Epidermal melanocyte (primary cell): ENCODE measurements around the gene FBXL22.
A peak's percentile ranks its signal among the peaks of the same experiment; 100 is the strongest.

Experiments used
- DNase-seq: peaks from one replicate; pipeline ENCODE4 v3.0.0; 2011; ENCODE audit warnings: low spot score; ENCODE audit not compliant: insufficient read length

Gene FBXL22

DNA sequence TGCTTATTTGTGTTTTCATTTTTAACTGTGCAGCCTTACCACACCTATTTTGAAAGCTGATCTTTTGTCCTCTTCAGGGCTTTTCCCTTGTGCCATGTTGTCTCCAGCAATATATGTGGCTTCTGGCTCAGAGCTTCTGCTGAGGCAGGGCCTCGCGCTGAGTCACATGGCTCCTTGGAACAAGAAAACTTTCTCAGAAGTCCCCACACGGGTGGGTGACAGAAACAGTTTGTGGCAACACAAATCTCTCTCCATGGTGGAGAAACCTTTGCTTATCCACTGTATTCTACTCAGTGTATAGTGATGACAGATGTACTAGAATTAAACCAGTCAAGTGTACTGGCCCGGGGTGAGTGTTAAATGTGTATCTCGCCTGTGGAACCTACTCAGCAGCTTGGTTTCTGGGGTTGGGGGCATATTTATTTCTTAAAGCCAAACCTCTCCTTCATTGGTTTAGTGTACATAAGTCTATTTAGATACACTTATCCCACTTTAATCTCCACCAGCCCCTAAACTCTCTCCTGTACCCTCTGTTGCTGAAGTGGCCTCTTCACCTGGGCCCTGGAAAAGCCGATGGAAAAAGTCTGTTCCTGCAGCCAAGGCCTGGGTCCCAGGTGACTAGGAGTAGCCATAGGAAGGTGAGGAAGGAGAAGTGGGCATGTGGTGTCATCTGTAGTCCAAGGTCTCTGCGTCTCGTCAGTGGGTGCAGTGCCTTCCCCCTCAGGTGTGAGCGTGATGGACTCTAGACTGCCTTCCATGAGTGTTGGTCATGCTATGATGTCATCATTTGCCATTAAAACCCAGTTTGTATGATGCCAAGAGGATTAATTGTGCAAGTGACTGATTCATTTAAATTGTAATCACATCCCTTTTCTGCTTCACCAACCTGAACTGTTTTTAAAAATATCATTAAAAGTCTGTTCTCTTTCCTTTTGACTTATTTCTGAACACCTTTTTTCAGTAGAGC is 3.2 kb upstream of the FBXL22 start:
- no peak for DNase-seq

DNA sequence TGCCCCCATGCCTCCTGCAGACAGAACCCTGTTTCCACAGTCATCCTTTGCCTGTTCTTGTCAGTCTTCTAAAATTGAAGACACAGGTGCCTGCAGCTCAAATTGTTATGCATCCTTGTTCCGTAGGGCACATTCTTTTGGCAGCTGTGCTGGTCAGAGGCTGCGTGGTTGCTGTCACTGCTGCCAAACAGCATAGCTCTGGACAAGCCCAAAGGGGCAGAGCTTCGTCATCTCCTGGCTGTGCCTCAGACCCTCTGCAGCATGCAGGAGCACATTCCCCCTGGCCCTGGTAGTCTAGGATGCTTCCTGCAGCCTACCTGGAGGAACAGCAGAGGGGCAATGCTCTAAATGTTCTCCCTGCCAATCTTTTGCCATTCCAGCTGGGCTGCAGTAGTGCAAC is 2.1 kb upstream of the FBXL22 start:
- DNase-seq = no peak

- DNase-seq = no peak
These were observed 1.5 kb upstream of the FBXL22 start for GRCh38 chr15:63595688-63596087.

DNA sequence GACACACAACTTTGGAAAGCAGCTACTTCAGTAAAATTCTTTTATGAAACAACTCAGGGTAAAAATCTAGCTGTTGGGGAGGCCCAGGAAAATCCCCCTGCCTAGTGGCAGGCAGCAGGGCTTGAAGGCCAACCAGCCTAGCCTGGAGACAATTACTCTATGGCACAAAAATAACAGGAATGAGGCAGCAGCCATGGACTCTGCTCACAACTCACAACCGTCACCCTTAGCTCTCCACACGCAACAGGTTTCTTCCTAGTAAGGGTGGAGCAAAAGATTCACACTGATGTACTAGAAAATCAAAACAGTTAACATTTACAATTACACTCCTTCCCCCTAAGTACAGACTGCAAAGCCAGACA is 530 bp upstream of the FBXL22 start:
- DNase-seq = no peak

GRCh38 chr15:63597821-63598220 is 634 bp downstream of the FBXL22 start:
- DNase-seq = no peak

- no peak for DNase-seq
These were observed 1.6 kb downstream of the FBXL22 start for GRCh38 chr15:63598473-63599400.

DNA sequence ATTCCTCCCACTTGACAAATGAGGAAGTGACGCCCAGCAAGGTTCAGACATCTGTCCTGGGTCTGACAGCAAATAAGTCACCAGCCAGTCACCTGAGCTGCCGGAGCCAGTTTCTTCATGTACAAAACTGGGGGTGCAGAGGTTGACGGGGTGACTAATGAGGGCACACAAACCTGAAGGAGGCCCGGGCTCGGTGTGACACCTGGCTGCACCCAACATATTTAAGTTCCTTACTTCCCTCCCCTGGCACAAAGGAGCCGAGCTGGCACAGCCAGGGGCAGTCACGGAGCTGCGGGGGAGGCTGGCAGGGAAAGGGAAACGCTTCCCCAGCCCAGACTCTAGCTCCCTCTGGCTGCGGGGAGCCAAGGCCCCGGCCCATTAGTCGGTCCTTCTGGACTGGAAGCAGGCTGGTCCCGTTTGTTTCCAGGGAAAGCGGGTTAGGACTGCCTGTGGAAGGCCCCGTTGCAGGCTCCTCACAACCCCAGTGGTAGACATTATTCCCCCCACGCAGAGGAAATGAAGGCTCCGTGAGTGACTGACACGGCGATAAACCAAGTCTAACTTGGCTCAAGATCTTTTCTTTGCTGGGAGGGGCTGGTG is 2.3 kb downstream of the FBXL22 start:
- DNase-seq = no peak

DNA sequence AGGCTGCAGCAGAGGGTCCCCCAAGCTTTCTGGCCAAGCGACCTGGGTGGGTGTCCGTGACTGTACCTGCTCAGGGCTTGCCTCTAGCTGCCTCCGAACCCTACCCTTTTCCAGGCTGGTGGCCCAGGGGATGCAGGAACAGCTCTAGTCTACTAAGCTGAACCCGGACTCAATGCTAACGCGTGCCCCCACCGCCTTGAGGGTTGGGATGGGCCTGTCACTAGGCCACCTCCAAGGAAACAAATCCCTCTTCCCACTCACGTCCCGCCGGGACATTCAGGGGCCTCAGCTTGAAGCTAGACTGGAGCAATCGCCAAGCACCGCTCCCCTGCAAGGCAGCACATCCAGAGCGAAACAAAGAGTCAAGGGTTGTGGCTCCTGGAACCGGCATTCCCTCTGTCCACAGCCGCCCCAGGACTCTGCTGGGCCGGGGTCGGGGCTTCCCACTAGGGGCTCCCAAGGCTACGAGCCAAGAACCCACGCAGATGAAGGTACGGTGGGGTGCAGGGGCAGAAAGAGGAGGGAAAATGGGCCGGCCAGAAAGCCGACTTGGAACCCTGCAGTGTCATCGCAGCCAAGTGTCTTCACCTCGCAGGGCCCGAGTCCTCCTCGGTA is 2.9 kb downstream of the FBXL22 start:
- DNase-seq = no peak

DNA sequence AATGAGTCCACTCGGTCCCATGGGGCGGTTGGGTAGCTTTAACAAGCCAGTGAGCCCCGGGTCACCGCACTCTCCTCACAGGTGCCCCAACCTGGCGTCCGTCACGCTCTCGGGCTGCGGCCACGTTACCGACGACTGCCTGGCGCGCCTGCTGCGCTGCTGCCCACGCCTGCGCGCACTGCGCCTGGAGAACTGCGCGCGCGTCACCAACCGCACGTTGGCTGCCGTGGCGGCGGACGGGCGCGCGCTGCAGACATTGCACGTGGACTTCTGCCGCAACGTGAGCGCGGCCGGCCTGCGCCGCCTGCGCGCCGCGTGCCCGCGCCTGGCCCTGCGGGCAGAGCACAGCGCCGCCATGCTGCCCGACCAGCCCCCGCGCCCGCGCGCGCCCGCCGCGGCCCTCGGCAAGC is 3.4 kb downstream of the FBXL22 start:
- DNase-seq = peak; percentile 83

DNA sequence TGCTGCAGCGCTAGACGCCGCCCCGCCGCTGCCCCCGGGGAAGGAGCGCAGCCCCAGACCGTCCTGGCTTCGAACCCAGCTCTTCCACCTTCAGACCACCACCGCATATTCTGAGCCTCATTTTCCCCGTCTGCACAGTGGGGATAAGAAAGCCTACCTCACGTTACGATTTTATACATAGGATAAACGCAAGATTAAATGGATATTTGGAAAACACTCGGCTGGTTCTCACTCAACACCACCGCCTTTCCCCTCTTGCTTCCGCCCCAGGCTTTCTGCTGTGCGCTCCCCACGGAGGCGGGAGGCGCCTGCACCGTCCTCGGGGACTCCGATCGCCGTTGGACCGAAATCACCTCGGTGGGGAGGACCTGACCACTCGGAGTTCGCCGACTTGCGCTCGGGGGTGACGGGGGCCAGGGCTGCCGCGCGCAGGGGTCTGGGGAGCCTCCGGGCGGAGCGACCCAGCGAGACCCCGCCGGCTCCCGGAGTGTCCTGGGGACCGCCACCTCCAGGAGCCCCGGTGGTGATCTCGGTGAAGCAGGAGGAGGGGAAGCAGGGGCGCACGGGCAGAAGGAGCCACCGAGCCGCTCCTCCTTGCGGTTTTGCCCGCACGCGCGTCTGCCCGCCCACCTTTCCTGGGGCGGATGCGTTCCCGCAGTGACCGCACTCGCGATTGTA is 4.0 kb downstream of the FBXL22 start:
- no peak for DNase-seq

DNA sequence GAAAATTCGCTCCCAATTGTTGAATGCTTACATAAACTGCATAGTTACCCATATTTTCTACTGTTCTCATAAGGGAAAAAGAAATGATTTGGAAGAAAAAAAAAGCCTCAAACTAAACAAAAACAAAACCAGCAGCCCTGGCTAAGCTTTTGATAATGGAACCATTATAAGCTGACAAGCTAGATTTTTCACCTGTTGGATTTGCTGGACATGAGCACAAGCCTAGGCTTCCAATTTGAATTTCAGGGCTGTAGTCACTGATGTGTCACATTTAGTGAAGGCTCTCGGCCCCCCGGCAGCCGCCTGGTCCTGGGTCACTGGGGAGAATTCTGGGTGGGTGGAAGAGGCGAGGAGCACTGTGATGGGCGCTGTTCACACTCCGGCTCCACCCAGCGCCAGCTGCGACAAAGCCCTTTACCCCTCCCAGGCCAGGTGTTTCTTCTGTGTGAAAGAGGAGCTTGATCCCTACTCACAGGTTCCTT is 4.6 kb downstream of the FBXL22 start:
- DNase-seq = no peak

DNA sequence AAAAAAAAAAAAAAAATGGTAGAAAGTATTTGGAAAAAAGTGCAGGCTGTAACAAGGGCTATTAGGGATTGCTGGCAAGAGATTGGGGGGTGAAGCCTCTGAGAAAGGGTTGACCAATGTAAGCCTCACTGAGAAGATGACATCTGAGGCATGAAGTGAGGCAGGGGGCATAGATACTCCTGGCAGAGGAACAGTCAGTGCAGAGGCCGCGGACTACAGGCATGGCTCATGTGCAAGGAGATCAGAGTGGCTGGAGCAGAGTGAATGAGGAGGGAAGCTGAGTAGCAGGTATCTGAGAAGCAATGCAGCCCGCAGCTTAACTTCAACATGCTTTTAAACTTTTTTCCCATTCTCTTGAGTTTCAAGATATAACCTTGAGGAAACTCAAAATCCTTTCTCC is 5.4 kb downstream of the FBXL22 start:
- no peak for DNase-seq

GRCh38 chr15:63603516-63603915 is 6.3 kb downstream of the FBXL22 start:
- no peak for DNase-seq

GRCh38 chr15:63604281-63604680 is 7.1 kb downstream of the FBXL22 start:
- no peak for DNase-seq

- no peak for DNase-seq
These were observed 7.8 kb downstream of the FBXL22 start for GRCh38 chr15:63605036-63605435.

- no peak for DNase-seq
These were observed 8.6 kb downstream of the FBXL22 start for GRCh38 chr15:63605816-63606215.

GRCh38 chr15:63606308-63606707 is 9.1 kb downstream of the FBXL22 start:
- DNase-seq = no peak

- no peak for DNase-seq
These were observed 11.8 kb downstream of the FBXL22 start for GRCh38 chr15:63608989-63609388.

- DNase-seq = no peak
These were observed 12.3 kb downstream of the FBXL22 start for GRCh38 chr15:63609448-63609847.

GRCh38 chr15:63610209-63610841 is 13.1 kb downstream of the FBXL22 start:
- peak; percentile 65 for DNase-seq
